Transverse colon (tissue), 4 donors: ENCODE results near the gene KCNQ2.

ENCODE experiments used
- CTCF ChIP-seq, 5 experiments: fragments of 200-600 bp in 3 of 5; fragments of 450-650 bp in 2 of 5; sonication (generic) in 3 of 5; IDR thresholded peaks; 1 replicate in 2 of 5; 2 replicates in 3 of 5; pipeline ENCODE4 v1.5.1; 2016 to 2017; ENCODE audit warnings: antibody characterized with exemption in 5 of 5, inconsistent platforms in 3 of 5, mild to moderate bottlenecking in 2 of 5, moderate library complexity in 1 of 5
- EP300 ChIP-seq: sonication (generic); formaldehyde crosslinking; IDR thresholded peaks from one replicate; pipeline ENCODE4 v1.6.1; 2017; ENCODE audit warnings: antibody characterized with exemption, low read depth
- POLR2A ChIP-seq: fragments of 450-650 bp; IDR thresholded peaks from one replicate; pipeline ENCODE4 v1.6.1; 2016; ENCODE audit warnings: antibody characterized with exemption, mild to moderate bottlenecking, moderate library complexity
- POLR2AphosphoS5 ChIP-seq, 3 donors: sonication (generic); formaldehyde crosslinking; IDR thresholded peaks; one replicate each; pipeline ENCODE4 v1.6.1; 2016; ENCODE audit warnings: antibody characterized with exemption in 3 of 3

GRCh38 chr20:63491635-63492230, 19.3 kb upstream of the KCNQ2 start:
- TF ChIP-seq POLR2A (no peak), EP300 (no peak), CTCF (IDR thresholded peaks at IDR 0.05) (no peak), POLR2AphosphoS5 (IDR thresholded peaks at IDR 0.05) (no peak)
